DOHH2 (cell line): Measurements from ENCODE around the gene SPA17.

Experiments used
- H3F3A ChIP-seq: fragments of 200-600 bp; sonication (generic), shearing (Covaris generic); 2 replicates; pipeline ENCODE4 v1.6.0; 2016; ENCODE audit warnings: antibody characterized with exemption, mild to moderate bottlenecking; ENCODE audit not compliant: control insufficient read depth, insufficient read depth
- H3K27ac ChIP-seq: fragments of 200-600 bp; sonication (generic); 2 replicates; pipeline ENCODE4 v1.5.1; 2014; ENCODE audit warnings: low read depth, mild to moderate bottlenecking, low read length, moderate library complexity
- H3K27me3 ChIP-seq: fragments of 200-600 bp; sonication (generic); 2 replicates; pipeline ENCODE4 v1.6.1; 2014; ENCODE audit warnings: mild to moderate bottlenecking, low read length, mixed read lengths; ENCODE audit not compliant: control insufficient read depth
- H3K36me3 ChIP-seq: fragments of 200-600 bp; sonication (generic); 2 replicates; pipeline ENCODE4 v1.6.1; 2014; ENCODE audit warnings: mild to moderate bottlenecking, low read length, moderate library complexity, mixed read lengths; ENCODE audit not compliant: control insufficient read depth
- H3K4me1 ChIP-seq: fragments of 200-600 bp; sonication (generic); 2 replicates; pipeline ENCODE4 v1.6.1; 2014; ENCODE audit warnings: mild to moderate bottlenecking, low read length, mixed read lengths; ENCODE audit not compliant: control insufficient read depth
- H3K4me2 ChIP-seq: fragments of 200-600 bp; sonication (generic); 2 replicates; pipeline ENCODE4 v1.6.0; 2014; ENCODE audit warnings: mild to moderate bottlenecking, low read length, moderate library complexity
- H3K4me3 ChIP-seq: fragments of 200-600 bp; sonication (generic); 2 replicates; pipeline ENCODE4 v1.5.1; 2014; ENCODE audit warnings: mild to moderate bottlenecking, low read length, mixed read lengths
- H3K79me2 ChIP-seq: fragments of 200-600 bp; sonication (generic); 2 replicates; pipeline ENCODE4 v1.6.1; 2014; ENCODE audit warnings: mild to moderate bottlenecking, low read length, mixed read lengths; ENCODE audit not compliant: control insufficient read depth
- H3K9me2 ChIP-seq: fragments of 200-600 bp; sonication (generic); replicated peaks from 2 replicates; pipeline ENCODE4 v1.6.1; 2014; ENCODE audit warnings: mild to moderate bottlenecking, low read length, mixed read lengths; ENCODE audit not compliant: control insufficient read depth
- H3K9me3 ChIP-seq: fragments of 200-600 bp; sonication (generic); 2 replicates; pipeline ENCODE4 v1.6.1; 2014; ENCODE audit warnings: antibody characterized with exemption, low read length, mixed read lengths; ENCODE audit not compliant: control insufficient read depth, insufficient read depth
- H4K20me1 ChIP-seq: fragments of 200-600 bp; sonication (generic); 2 replicates; pipeline ENCODE4 v1.6.0; 2014; ENCODE audit warnings: low read depth, mild to moderate bottlenecking, antibody characterized with exemption, low read length, moderate library complexity; ENCODE audit not compliant: control insufficient read depth, insufficient read depth
- EZH2phosphoT487 ChIP-seq: fragments of 200-600 bp; sonication (generic); IDR thresholded peaks from 2 replicates; pipeline ENCODE4 v1.6.1; 2017; ENCODE audit warnings: borderline replicate concordance, mild to moderate bottlenecking, antibody characterized with exemption, low read length, moderate library complexity, mixed read lengths
- TF ChIP-seq, protein P1 (sequence below): fragments of 200-600 bp; sonication (generic); IDR thresholded peaks from one replicate; pipeline ENCODE4 v1.5.1; 2014; ENCODE audit warnings: antibody characterized with exemption, mild to moderate bottlenecking, low read depth, low read length; ENCODE audit not compliant: poor library complexity, severe bottlenecking

SPA17 gene

DNA sequence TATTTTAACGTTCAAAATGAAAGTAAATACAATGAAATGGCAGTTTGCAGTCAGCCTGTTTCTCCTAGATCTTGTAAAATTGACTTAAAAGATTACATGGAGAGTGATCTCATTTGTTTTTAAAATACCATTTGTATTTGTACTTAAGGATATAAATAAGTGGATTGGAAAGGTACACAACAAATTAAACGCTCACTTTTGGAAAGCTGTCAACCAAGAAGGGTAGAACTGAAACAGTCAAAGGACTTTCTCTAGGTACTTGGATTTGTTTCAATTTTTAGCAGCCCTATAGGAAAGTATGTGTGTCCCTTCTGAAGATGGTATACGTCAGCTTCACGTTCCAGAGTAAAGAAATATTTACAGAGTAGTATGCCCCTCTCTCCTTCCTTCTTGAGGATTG lies 43.7 kb upstream of the SPA17 start:
- no peak for TF ChIP-seq EZH2phosphoT487
- TF ChIP-seq, protein P1, sequence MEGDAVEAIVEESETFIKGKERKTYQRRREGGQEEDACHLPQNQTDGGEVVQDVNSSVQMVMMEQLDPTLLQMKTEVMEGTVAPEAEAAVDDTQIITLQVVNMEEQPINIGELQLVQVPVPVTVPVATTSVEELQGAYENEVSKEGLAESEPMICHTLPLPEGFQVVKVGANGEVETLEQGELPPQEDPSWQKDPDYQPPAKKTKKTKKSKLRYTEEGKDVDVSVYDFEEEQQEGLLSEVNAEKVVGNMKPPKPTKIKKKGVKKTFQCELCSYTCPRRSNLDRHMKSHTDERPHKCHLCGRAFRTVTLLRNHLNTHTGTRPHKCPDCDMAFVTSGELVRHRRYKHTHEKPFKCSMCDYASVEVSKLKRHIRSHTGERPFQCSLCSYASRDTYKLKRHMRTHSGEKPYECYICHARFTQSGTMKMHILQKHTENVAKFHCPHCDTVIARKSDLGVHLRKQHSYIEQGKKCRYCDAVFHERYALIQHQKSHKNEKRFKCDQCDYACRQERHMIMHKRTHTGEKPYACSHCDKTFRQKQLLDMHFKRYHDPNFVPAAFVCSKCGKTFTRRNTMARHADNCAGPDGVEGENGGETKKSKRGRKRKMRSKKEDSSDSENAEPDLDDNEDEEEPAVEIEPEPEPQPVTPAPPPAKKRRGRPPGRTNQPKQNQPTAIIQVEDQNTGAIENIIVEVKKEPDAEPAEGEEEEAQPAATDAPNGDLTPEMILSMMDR, result no peak
- no peak overlapping the region for H3K4me2 ChIP-seq

DNA sequence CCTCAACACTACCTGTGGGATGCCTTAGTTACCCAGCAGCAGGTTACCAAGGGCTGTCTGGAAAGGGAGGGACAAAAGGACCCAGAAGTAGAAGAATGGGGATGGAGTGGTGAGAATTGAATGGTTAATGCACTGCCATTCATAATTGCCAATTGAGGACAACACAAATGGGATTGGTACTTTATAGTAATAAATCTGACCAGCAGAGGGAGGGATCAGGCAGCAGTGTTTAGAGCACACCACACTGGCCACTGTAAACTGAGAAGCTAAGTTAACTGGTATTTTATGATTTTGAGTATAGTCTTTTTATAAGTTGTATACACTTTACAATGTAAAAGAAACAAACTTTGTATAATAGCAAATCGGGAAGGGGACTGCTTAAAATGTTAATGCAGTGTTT lies 40.3 kb upstream of the SPA17 start:
- H3K9me2 ChIP-seq, result no peaks in the 10 kb centered on the region
- H3K79me2 ChIP-seq, result no peaks in the 10 kb centered on the region
- H3K36me3 ChIP-seq, result peaks cover 77% of the 10 kb centered on the region
- no peak overlapping the region for H3K27ac ChIP-seq
- no peaks in the 10 kb centered on the region for H3K27me3 ChIP-seq
- H3F3A ChIP-seq, result no peaks in the 10 kb centered on the region
- no peak overlapping the region for H3K4me3 ChIP-seq
- no peak overlapping the region for H3K4me2 ChIP-seq
- no peaks in the 10 kb centered on the region for H4K20me1 ChIP-seq
- no peaks in the 10 kb centered on the region for H3K9me3 ChIP-seq
- no peaks in the 10 kb centered on the region for H3K4me1 ChIP-seq
- TF ChIP-seq EZH2phosphoT487, result no peak
- TF ChIP-seq, protein P1, result no peak

More for the DNA sequence above, 43.7 kb upstream of the SPA17 start:
- no peak overlapping the region for H3K4me3 ChIP-seq
- H3K27ac ChIP-seq, result no peak overlapping the region
- H3K9me2 ChIP-seq, result no peaks in the 10 kb centered on the region
- peaks cover 84% of the 10 kb centered on the region for H3K36me3 ChIP-seq
- H4K20me1 ChIP-seq, result no peaks in the 10 kb centered on the region
- peaks cover 17% of the 10 kb centered on the region for H3K79me2 ChIP-seq
- no peaks in the 10 kb centered on the region for H3K4me1 ChIP-seq
- 0 out of 2 replicates have a peak, but pooled peaks cover 2% of the 10 kb centered on the region for H3F3A ChIP-seq
- H3K9me3 ChIP-seq, result no peaks in the 10 kb centered on the region
- no peaks in the 10 kb centered on the region for H3K27me3 ChIP-seq

DNA sequence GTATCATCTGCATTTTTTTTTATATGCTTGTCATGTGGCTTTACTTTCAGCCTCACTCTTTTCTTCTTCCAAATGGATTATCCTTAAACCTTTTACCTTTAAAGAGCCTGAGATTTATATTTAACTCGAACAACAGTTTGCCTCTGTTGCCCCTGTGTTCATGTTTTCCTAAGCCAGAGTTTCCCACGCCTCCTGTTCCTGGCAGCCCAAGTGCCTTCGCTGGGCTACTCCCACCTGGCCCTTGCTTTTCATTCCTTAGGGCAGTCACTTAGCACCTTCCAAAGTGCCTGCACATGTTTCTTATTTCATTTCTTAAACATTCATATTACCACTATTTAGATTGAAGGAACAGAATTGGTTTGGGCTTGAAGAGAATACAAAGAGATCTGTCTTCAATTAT lies 37.8 kb upstream of the SPA17 start:
- TF ChIP-seq, protein P1, result no peak
- no peak for TF ChIP-seq EZH2phosphoT487
- Histone ChIP-seq H3K36me3 (peaks cover 58% of the 10 kb centered on the region), H3K9me3 (no peaks in the 10 kb centered on the region), H3K4me3 (no peak overlapping the region), H3F3A (no peaks in the 10 kb centered on the region), H3K27me3 (no peaks in the 10 kb centered on the region), H3K27ac (no peak overlapping the region), H4K20me1 (no peaks in the 10 kb centered on the region), H3K4me2 (no peak overlapping the region), H3K79me2 (no peaks in the 10 kb centered on the region), H3K9me2 (no peaks in the 10 kb centered on the region), H3K4me1 (no peaks in the 10 kb centered on the region)

DNA sequence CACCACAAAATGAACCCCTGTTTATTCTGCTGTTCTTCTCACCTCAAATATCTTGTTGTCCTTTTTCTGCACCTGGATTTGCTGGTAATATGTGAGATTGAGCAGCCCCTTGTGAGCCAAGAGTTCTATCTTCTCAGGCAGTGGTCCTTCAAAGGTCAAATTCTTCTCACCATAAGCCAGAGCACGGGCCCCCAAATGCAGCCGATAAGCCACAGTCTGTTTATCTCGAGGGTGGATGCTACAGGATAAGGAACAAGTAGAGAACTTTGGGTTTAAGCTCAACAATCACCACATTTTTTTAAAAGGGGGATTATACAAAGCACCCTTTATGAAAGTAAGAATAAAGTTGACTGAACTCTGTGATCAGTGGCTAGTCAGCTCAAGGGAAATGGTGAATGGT lies 35.2 kb upstream of the SPA17 start:
- H3K4me3 ChIP-seq, result no peak overlapping the region
- H3K4me2 ChIP-seq, result no peak overlapping the region
- no peak for TF ChIP-seq EZH2phosphoT487
- TF ChIP-seq, protein P1, result no peak
- H3F3A ChIP-seq, result no peaks in the 10 kb centered on the region
- H3K36me3 ChIP-seq, result peaks cover 33% of the 10 kb centered on the region
- H3K9me3 ChIP-seq, result no peaks in the 10 kb centered on the region
- H3K27ac ChIP-seq, result no peak overlapping the region
- H3K4me1 ChIP-seq, result no peaks in the 10 kb centered on the region
- no peaks in the 10 kb centered on the region for H3K9me2 ChIP-seq
- H4K20me1 ChIP-seq, result no peaks in the 10 kb centered on the region
- no peaks in the 10 kb centered on the region for H3K27me3 ChIP-seq
- no peaks in the 10 kb centered on the region for H3K79me2 ChIP-seq
